Stimulated activated CD4-positive, alpha-beta T cell treated with anti-CD3 and anti-CD28 coated beads, Interleukin-1b, Interleukin-23, amount 100 ng/mL, for 1 hour (primary cell): ENCODE data around the gene DOK1.

Experiments used
- DNase-seq, 2 donors: peaks; one replicate each; pipeline ENCODE4 v3.0.0-alpha.2; 2020; ENCODE audit warnings: low read depth in 2 of 2

The DOK1 gene

DNA sequence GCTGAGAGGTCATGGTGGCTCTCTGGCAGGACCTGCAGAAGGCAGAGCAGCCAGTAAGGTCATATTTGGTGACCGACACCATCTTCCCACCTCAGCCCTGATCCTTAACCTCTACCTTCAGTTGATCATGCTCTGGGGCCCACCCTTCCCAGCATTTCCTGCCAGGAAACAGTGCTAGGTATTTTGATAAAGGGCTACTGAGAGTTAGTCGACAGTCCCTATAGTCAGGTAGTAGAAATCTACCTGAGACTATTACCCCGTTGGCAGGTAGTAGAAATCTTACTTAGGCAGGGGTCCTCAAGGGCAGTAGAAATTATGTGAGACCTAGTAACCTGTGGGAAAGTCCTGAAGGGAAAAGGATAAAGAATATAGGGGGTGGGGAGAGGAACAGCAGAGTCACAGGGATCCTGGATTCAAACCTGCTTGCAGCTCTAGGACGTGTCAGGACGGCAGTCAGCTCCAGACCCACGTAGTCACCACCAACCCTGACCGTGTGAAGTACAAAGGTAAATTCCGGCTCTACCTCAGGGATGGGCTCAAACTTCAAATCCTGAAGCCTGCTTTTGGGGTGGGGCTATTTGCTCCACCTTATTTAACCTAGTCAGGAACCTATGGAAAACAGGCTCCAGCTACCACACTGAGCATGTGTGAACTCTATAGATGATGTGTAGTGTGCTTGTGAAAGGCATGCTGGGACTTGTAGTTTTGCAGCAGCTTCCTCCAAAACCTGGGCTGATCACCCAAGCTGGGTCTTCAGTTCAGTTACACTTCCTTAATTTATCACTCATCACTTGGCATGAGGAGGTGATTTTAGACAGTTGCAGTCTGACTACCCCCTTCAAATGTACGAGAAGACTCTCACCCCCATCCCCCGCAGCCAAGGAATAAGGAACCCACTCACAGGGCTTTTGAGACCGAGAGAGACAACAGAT, 28.5 kb upstream of the DOK1 start, which contains the start of gene DQX1:
TSS of gene DQX1 (minus strand) at position 515 of the 932 bp plus-strand sequence. CDS start at position 13, 502 bp downstream.
- no peak for DNase-seq

DNA sequence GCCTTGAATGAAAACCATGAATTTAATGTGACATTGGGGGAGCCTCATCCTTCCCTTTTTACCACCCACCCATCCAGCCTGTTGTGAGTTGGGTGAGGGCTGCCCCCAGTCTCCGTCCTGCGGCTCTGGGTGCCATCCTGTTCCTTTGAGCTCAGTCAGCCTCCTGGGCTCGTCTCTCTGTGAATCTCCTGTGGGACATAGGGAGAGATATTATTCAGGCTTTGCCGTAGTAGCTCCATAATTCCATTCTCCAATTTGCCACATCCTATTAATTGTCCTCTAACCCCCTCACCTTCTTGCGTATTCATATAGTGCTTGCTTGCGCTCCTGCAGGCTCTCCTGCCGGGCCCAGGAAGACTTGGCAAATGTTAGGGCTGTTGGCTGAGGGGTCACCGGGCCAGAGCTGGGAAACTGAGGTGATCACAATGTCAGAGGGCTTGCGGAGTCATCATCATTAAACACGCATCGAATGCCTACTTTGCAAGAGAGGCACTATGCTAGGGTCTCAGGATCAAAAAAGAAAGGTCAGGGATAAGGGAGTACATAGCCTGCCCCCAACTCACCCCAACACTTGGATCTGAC, 27.8 kb upstream of the DOK1 start:
- DNase-seq, result no peak

DNA sequence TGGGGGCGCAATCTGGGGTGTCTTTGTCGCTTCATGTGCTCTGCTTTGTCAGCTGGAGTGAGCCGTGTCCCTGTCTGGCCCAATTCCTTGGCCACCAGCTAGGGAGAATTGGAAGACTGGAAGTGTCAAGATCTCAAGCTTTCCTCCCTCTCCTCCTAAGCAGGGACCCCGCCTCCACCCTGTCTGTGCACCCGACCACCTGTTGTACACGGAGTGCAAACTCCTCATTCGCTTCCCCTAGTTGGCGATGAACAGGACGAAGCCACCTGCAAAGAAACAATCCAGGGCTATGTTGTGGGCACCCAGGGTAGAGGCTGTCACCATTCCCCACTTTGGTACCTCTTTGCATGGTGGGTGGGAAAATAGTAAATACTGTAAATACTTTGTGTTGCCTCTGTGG, 26.8 kb upstream of the DOK1 start:
- DNase-seq, result no peak

DNA sequence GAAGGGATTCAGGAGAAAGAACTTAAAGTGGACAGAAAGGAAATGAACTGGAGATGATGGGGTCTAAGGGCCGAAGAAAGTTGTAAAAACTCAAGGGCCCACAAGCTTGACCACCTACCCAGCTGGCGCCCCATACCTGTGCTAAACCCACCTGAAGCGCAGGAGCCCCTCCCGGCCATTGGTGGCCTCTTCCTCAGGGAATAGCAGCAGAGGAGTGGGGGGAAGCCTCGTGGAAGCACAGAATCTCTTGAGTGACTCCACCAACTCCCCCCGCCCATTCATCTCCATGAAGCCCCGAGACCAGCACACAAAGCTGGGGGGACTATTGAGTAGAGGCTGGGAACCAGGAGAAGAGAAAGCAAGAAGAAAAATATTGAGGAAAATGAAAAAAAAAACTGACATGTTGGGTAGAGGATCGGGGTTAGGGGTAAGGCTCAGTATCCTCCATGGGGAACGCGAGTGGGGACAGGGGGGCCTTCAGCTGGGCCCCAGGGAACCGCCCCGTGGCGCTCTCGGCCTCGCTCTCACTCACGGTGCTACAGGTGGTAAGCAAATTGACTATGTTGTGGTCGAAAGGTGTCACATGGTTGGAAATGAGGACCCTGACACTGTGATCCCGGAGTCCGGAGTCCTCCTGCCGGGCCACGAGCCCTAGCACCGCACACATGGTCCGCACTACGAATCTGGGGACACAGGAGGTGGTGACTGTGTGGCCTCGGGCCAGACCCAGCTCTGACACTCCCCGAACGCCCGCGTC, 25.7 kb upstream of the DOK1 start:
- no peak for DNase-seq

DNA sequence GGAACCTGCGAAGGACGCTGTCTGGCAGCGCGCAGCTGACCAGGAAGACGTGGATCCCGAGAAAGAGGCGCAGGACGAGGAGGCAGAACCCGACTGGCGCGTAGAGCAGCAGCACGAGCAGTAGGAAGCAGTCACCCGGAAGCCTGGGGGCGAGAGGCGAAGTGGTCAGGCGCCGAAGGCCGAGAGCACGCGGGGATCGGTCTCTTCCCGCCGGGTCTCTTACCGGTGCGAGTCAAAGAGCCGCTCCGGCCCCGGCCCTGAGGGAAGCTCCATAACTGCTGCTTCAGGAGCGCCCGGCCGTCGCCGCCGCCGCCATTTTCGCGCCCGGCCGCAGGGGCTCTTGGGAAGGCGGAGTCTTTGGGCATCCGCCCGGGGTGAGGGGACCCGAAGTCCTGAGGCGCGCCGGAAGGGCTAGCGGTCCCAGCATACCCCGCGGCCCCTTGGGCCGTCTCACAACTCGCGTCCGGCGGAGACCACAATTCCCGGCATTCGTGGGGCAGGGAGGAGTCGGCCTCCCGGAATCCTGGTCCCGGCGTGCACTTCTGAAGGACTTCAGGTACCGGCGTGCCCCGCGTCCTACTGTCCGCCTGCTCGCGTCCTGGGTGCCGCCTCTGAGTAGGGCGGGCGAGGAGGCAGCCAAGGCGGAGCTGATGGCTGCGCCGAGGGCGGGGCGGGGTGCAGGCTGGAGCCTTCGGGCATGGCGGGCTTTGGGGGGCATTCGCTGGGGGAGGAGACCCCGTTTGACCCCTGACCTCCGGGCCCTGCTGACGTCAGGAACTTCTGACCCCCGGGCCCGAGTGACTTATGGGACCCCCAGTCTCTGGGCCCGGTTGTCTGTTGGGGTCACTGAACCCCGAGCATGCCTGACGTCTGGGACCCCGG, 24.9 kb upstream of the DOK1 start, which contains the start of the genes AUP1 and HTRA2:
TSS of gene AUP1 (minus strand) at position 350 of the 882 bp plus-strand sequence. CDS start at position 273, 77 bp downstream.
TSS of gene HTRA2 (plus strand) at position 577 of the 882 bp plus-strand sequence. CDS start at position 651, 74 bp downstream.
- peak; percentile 54 to 70 for DNase-seq

DNA sequence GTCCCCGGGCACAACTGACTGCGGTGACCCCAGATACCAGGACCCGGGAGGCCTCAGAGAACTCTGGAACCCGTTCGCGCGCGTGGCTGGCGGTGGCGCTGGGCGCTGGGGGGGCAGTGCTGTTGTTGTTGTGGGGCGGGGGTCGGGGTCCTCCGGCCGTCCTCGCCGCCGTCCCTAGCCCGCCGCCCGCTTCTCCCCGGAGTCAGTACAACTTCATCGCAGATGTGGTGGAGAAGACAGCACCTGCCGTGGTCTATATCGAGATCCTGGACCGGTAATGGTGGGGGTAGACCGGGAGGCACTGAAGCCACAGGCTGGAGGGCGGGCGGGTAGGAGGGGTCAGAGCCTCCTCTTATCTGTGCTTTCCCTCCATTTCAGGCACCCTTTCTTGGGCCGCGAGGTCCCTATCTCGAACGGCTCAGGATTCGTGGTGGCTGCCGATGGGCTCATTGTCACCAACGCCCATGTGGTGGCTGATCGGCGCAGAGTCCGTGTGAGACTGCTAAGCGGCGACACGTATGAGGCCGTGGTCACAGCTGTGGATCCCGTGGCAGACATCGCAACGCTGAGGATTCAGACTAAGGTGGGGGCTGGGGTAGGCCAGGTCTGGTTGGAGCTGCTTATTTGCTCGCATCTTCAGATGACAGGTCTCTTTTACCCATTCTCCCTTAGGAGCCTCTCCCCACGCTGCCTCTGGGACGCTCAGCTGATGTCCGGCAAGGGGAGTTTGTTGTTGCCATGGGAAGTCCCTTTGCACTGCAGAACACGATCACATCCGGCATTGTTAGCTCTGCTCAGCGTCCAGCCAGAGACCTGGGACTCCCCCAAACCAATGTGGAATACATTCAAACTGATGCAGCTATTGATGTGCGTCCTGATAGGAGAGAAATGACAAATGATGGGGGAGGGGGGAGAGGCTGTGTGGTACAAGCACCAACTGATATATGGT, 24.0 kb upstream of the DOK1 start:
- no peak for DNase-seq

DNA sequence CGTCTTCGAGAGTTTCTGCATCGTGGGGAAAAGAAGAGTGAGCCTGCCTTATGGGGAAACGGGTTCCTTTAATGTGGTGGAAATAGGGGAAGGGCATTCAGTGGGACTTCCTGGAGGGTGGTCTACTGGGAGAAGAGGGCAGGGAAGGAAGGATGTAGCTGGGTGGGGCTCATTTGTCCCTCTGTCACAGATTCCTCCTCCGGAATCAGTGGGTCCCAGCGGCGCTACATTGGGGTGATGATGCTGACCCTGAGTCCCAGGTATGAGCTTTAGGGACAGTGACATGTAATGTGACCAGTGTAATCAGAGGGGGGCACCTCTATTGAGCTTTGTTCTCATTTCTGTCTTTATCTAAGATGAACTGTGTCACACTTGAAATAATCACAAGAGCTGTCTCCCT, 22.9 kb upstream of the DOK1 start:
- DNase-seq, result no peak

DNA sequence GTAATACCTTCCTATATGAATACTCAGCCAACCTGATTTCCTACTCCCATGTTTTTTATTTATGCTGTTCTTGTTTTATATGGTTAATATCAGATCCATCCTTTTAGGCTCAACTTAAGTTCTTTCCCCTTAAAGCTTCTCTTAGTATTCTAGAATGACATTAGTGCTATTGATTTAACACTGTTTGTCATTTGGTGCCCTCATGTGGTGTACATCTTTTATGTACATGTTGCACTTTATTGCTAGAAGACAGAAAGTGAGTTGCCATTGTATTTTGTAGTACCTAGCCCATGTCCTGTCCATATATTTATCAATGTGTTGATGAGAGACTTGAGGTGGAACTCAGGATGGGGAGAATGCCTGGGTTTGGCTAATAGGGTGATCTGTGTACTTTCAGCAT, 22.3 kb upstream of the DOK1 start:
- no peak for DNase-seq

DNA sequence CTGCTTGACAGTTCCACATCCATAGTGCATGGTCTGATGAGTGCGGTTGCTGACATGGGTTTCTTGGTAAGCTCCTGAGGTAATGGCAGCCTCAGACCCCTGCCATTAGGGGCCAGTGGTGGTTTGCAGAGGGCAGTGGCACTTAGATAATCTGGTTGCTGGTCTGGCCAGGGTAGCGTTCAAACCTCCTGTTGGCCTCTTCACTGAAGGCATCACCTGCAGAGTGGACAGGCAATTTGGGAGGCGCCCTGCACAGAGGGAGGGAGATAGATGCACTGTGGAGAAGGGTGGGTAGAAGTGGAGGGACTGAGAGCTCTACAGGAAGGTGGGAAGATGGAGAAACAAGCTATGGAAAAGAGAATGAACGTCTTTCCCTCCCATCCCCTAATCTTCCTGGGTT, 21.1 kb upstream of the DOK1 start:
- no peak for DNase-seq

DNA sequence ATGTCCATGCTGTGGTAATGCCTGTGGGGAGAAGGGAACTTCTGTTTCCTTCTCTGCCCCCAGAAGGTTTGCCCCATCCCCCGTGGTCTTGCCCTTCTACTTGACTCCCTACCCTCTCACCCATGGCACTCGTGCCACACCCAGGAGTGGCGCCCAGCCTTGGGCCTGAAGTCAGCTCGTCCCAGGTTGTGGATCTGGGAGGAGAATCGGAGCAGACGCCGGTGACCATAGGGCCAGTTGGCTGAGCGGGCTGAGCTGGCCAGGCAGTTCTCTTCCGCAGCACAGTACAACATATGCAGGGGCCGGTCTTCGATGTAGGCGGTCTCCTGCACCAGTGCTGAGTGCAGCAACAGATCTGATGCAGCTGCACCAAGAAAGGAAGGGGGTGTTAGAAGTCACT, 20.1 kb upstream of the DOK1 start:
- no peak for DNase-seq

DNA sequence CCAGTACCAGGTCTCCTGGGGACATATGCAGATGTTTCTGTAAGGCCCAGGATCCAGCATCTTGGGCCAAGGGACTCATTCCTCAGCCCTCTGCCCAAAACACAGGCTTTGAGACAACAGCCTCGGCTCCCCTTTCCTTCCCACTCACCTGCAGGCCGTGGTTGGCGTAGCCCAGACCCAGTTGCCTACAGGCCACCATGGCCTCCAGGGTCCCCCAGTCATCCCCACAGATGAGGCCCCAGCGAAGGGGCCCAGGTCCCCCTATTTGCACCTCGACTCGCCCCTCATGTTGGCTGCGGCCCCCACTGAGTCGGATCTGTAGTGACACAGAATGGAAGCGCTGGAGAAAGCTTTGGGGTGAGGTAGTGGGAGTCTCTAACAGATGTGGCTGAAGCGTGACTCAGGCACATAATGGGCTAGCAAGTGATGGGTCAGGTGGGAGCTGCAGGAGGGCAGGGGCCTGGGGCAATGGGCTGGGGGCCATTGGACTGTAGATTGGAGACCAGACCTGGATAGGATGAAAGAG, 19.0 kb upstream of the DOK1 start:
- no peak for DNase-seq

DNA sequence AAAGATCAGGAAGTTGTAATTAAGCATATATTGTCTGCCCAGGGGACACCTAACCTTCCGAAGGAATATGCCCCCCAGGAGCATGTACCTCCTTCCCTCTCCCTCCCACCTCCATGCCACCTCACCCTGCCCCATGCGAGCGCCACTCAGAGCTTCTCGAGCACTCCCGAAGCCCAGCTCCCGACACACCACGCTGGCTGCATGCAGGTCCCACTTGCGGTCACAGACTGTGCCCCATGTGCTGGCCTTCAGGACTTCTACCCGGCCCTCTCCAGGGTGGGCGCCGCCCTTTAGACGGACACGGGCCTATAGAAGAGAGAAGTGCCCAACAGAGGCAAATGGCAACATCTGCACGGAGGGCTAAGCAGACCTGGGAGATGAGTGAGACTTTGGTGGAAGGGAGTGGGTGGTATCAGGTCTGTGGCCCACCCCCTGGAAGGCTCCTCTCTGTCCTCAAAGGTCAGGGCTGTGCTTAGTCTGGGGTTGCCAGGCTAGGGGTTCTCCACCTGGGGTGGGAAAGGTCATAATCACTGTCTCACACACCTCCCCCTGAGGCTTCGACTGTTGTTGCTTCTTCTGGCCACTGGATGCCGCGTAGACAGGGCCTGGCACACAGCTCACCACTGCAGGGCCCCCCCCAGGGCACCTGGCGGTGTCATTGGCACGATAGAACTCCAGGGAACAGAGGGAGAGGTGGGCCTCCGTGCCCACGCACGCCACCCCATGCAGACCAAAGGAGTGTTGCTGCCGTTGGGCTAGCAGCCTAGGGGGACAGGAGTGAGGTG, 18.2 kb upstream of the DOK1 start:
- DNase-seq, result no peak

DNA sequence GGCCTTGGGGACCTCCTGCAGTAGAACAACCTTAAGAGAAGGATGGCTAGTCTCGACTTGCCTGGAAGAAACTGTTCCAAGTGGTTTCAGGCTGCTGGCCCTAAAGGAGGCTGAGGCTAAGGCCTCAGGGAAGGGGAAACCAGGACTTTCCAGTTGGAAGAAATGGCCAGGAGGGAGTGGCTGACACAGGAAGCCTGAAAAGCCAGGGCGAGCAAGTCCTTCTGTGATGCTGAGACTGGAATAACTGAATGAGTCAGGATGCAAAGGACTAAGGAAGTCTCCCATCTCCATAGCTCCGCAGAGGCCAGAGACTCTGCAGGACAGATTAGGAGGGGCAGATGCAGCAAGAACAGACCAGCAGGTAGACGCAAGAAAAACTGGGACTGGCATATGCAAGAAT, 17.4 kb upstream of the DOK1 start:
- no peak for DNase-seq

DNA sequence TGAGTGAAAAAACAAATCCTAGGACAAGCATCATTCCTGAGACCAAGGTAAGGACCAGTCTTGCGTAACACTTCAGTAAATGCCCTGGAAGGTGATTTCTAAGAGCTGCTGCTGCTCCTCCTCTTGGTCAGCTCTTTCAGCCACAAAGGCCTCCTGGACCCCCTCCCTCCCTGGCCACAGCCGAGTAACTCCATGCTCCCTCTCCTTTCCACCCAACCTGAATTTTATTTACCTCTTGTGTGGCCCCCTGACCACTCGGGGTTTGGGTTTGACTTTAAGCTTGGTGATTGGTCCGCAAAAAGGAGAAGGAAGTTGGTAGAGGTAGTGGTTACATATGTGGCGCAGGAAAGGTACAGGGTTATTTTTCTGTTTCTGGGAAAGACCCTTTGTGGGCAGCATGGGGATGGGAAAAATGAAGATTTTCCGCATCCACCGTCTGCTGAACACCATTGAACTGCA, 15.6 kb upstream of the DOK1 start:
- DNase-seq, result no peak

DNA sequence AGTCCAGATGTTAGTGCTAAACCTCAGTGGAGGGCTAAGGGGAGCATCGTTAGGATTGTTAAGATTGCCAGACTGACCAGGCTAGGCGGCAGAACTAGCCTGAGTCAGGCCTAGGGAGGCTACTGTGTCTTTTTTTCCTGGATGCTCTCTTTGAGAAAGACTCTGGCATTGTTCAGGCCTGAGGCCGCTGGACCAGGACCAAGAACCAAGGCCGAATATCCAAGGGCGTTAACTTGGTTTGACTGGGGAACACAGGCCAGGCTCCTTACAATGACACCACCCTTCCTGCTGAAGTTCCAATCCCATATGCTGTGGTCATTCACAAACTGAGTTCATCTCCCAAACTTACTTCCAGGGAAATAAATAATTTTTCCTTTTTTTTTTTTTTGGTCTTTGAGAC, 14.2 kb upstream of the DOK1 start:
- DNase-seq, result no peak

DNA sequence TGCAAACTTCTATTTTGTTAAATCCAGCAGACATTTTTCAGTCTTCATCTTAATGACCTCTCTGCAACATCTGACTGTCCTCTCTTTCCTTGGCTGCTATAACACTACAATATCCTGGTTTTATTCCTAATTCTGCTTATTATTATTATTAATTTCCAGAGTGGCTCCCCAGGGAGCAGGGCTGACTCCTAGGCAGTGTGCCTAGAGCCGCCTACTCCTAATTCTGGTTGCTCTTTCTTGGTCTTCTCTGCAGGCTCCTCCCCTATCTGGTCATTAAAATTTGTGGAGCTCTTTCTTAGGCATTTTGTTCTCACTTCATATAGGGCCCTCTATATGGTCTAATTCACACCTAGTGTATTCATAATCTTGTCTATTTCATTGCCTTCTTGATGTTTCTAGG, 11.5 kb upstream of the DOK1 start:
- DNase-seq, result no peak

DNA sequence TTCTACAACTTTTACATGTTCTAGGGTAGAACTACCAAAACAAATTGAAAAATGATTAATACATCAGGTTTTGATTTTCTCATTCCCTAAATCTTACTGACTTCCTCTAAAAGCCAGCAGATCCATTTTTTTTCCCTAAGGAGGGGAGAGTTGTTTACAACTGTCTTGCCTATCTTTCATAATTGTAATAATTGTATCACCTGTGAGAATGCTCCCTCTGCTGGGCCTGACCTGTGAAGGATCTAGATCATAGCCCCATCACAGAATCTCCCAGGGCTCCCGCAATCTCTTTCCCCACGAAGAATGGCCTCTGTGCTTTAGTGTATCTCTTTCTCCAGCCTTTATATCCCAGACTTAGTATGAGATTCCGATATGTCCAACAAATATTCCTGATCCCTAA, 9.9 kb upstream of the DOK1 start:
- no peak for DNase-seq

DNA sequence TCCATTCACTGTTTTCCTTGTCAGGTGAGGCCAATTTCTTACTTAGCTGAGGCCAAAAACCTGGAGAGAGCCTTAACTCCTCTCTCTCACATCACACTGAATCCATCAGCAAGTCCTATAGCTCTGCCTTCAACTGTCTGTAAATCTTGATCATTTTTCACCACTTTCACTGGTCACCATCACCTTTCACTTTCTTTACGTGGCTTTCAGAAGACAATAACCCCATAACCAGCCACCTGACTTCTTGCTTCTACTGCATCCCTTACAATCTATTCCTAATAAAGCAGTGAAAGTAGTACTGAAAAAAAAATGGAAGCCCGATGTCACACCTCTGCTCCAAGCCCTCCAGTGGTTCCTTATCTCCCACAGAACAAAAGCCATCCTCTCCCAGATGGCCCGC, 8.5 kb upstream of the DOK1 start:
- DNase-seq, result no peak

DNA sequence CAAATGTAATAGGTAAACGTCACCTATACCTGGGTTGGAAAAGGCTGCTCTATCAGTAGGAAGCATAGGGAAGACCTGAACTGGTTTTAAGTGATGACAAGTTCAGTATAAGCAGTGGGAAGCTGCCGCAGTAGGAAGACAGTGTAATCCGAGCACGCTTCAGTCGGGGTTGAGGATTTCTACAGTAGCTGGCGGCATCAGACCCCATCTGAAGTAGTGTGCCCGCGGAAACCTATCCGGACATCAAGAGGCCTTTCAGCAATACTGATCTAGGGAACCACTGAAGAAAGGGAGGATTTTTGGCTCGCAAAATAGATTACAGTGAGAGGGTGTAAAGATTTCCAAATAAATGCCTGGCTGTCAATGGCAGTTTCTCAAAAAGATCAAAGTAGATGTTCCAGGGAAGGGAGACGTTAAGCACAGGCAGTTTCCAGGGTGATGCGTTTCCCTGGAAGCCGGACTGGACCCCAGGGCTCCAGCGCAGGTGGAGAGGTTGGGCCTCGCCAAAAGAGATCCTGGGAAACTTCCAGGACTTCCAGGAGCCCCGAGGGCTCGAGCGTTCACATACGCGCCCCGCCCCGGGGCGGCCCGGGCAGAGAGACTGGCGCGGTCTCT, 6.1 kb upstream of the DOK1 start:
- no peak for DNase-seq
